Smooth muscle cell (in vitro differentiated cells): ENCODE data around the gene AMZ2. TPM values are rescaled to one million over a fixed set of nuclear protein-coding genes. Genes with fewer than 3 reads are reported as not detected.

Experiments
- DNase-seq: peaks from one replicate; lab custom pipeline; 2025; ENCODE audit not compliant: unreplicated experiment; lab: John Stamatoyannopoulos, UW
- H2AFZ ChIP-seq: fragments of 200-600 bp; sonication (generic); 2 replicates; pipeline ENCODE4 v1.6.0; 2016; ENCODE audit warnings: antibody characterized with exemption, low read depth, mild to moderate bottlenecking
- H3F3A ChIP-seq: fragments of 200-600 bp; sonication (generic); 2 replicates; pipeline ENCODE4 v1.6.0; 2017; ENCODE audit warnings: antibody characterized with exemption, low read depth
- H3K27ac ChIP-seq: fragments of 200-600 bp; sonication (generic); 2 replicates; pipeline ENCODE4 v1.5.1; 2016; ENCODE audit warnings: low read depth, mild to moderate bottlenecking
- H3K27me3 ChIP-seq: fragments of 200-600 bp; sonication (generic); 2 replicates; pipeline ENCODE4 v1.6.1; 2016; ENCODE audit warnings: low read depth, mild to moderate bottlenecking
- H3K36me3 ChIP-seq: fragments of 200-600 bp; sonication (generic); 2 replicates; pipeline ENCODE4 v1.5.1; 2016; ENCODE audit warnings: low read depth
- H3K4me1 ChIP-seq: fragments of 200-600 bp; sonication (generic); 2 replicates; pipeline ENCODE4 v1.5.1; 2016; ENCODE audit warnings: low read depth
- H3K4me2 ChIP-seq: fragments of 200-600 bp; sonication (generic); 2 replicates; pipeline ENCODE4 v1.6.0; 2016; ENCODE audit warnings: mild to moderate bottlenecking
- H3K4me3 ChIP-seq: fragments of 200-600 bp; sonication (generic); 2 replicates; pipeline ENCODE4 v1.5.1; 2016; ENCODE audit warnings: mild to moderate bottlenecking
- H3K79me2 ChIP-seq: fragments of 200-600 bp; sonication (generic); 2 replicates; pipeline ENCODE4 v1.6.0; 2016; ENCODE audit warnings: low read depth, mild to moderate bottlenecking
- H3K9ac ChIP-seq: fragments of 200-600 bp; sonication (generic); 2 replicates; pipeline ENCODE4 v1.6.0; 2016; ENCODE audit warnings: low read depth
- H3K9me3 ChIP-seq: fragments of 200-600 bp; sonication (generic); replicated peaks from 2 replicates; pipeline ENCODE4 v1.5.1; 2016; ENCODE audit warnings: low read depth
- H4K20me1 ChIP-seq: fragments of 200-600 bp; sonication (generic); 2 replicates; pipeline ENCODE4 v1.6.0; 2016; ENCODE audit warnings: low read depth
- WGBS: methylation state at CpG from one replicate; pipeline ENCODE4 v1.1.7; 2016; ENCODE audit warnings: low lambda C conversion rate; 5-methylcytosine and 5-hydroxymethylcytosine counted together
- polyA plus RNA-seq: library from polyadenylated mRNA; unstranded; fragments of >200 nt; fragmentation: Nextera tagmentation; extraction: Ambion mirVana; gene quantifications from 2 replicates; pipeline ENCODE4 v1.2.1, GENCODE V29; 2016
- total RNA-seq: library from RNA; depleted of rRNA; stranded (reverse); fragments of >200 nt; gene quantifications from 2 replicates; pipeline ENCODE4 v1.2.3, GENCODE V29; 2014
- TF ChIP-seq, protein P1 (sequence below): fragments of 200-600 bp; sonication (generic); IDR thresholded peaks from 2 replicates; pipeline ENCODE4 v1.5.1; 2017; ENCODE audit warnings: borderline replicate concordance, mild to moderate bottlenecking, antibody characterized with exemption; ENCODE audit not compliant: insufficient read depth, poor library complexity, severe bottlenecking

AMZ2 gene, protein sequence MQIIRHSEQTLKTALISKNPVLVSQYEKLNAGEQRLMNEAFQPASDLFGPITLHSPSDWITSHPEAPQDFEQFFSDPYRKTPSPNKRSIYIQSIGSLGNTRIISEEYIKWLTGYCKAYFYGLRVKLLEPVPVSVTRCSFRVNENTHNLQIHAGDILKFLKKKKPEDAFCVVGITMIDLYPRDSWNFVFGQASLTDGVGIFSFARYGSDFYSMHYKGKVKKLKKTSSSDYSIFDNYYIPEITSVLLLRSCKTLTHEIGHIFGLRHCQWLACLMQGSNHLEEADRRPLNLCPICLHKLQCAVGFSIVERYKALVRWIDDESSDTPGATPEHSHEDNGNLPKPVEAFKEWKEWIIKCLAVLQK
- total RNA-seq (66.3 and 89.7 TPM in 2 replicates), polyA plus RNA-seq (74.8 and 75.5 TPM in 2 replicates)

DNA sequence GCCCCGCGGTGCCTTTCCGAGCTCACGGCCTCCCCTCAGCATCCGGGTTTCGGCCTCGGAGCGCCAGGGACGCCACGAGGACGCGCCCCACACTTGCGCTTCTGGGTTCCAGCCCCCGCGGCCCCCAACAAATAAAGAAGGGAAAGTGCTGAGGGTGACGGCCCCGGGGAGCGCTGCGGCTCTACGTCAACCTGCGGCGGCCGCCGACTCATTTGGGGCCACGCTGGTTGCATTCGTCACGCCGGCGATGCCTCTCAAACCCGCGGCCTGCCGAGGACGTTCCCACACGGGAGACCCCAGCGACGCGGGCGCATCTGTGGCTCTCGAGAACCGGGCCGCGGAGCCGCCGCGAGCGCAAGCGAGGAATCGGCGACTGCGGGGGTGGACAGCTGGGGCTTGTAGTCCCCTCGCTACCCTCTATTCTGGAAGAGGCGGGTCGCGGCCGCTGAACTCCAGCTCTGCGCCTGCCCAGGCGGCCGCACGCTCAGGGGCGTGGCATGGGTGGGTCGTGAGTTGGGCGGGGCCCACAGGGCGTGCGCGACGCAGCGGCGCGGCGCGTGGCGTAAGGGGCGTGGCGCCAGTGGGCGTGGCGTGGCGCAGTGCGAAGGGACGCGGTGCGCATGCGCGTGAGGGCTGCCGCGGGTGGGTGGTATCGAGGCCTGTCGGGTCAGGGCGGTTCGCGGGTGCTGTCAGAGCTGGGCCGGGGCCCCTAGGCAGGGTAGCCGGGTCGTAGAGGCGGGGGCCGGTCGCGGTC lies at the start of gene AMZ2:
AMZ2 (plus strand) TSS at position 599 of the 754 bp plus-strand sequence. CDS start 2,145 bp downstream, outside the sequence.
- WGBS, result under 1% methylated on average over 90 of the region's 97 CpGs
- H3K27me3 ChIP-seq, result no peaks in the 10 kb centered on the region
- H3K27ac ChIP-seq, result peak within 1 kb of the TSS; percentile 87
- H3K36me3 ChIP-seq, result peaks cover 7% of the 10 kb centered on the region
- peak within 1 kb of the TSS; percentile 85 for H3K4me3 ChIP-seq
- H4K20me1 ChIP-seq, result no peaks in the 10 kb centered on the region
- peaks cover 6% of the 10 kb centered on the region for H3K4me1 ChIP-seq
- peaks cover 3% of the 10 kb centered on the region for H3F3A ChIP-seq
- peak within 1 kb of the TSS; percentile 84 for H3K9ac ChIP-seq
- peak within 1 kb of the TSS; percentile 96 for H3K4me2 ChIP-seq
- peak within 1 kb of the TSS; percentile 94 for H2AFZ ChIP-seq
- H3K9me3 ChIP-seq, result no peaks in the 10 kb centered on the region
- TF ChIP-seq, protein P1, sequence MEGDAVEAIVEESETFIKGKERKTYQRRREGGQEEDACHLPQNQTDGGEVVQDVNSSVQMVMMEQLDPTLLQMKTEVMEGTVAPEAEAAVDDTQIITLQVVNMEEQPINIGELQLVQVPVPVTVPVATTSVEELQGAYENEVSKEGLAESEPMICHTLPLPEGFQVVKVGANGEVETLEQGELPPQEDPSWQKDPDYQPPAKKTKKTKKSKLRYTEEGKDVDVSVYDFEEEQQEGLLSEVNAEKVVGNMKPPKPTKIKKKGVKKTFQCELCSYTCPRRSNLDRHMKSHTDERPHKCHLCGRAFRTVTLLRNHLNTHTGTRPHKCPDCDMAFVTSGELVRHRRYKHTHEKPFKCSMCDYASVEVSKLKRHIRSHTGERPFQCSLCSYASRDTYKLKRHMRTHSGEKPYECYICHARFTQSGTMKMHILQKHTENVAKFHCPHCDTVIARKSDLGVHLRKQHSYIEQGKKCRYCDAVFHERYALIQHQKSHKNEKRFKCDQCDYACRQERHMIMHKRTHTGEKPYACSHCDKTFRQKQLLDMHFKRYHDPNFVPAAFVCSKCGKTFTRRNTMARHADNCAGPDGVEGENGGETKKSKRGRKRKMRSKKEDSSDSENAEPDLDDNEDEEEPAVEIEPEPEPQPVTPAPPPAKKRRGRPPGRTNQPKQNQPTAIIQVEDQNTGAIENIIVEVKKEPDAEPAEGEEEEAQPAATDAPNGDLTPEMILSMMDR, result no peak
- peak; percentile 94 for DNase-seq
- peaks cover 10% of the 10 kb centered on the region for H3K79me2 ChIP-seq

DNA sequence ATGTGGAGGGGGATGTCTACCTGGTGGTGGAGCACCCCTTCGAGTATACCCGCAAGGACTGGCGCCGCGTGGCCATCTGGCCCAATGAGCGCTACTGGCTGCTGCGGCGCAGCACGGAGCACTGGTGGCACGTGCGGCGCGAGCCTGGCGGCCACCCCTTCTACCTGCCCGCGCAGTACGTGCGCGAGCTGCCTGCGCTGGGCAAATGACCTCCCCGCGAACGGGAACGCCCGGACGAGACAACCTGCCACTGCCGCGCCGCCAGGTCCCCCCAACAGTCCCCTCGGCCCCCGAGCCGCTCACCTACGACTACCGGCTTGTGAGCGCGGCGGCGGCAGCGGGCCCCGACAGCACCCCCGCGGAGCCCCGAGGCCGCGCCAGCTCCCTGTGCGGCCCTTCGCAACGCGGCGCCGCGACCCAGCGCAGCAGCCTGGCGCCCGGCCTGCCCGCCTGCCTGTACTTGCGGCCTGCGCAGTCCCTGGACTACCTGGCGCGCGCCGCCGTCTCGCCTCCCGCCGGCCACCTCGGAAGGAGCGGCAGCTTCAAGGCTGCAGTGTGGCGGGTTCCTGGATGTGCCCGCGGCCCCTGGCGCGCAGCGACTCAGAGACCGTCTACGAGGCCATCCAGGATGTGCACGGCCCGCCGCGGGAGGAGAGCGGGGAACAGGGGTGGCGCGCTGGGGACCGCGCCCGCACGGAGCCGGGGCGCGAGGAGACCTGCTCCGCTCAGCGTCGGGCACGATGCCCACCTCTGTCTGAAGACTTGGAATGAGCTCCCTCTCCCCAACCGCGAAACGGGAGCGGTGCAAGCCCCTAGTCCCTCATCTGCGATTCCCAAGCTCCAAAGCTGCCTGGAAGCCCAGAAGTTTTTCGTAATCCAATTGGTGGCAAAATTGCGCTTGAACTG lies 48.7 kb upstream of the AMZ2 start:
- TF ChIP-seq, protein P1, result no peak
- Histone ChIP-seq H4K20me1 (no peaks in the 10 kb centered on the region), H2AFZ (no peak overlapping the region), H3K27ac (no peak overlapping the region), H3K36me3 (no peaks in the 10 kb centered on the region), H3K4me2 (peak overlapping the region; percentile 48), H3K4me3 (no peak overlapping the region), H3K79me2 (no peaks in the 10 kb centered on the region), H3F3A (peaks cover 7% of the 10 kb centered on the region), H3K9me3 (no peaks in the 10 kb centered on the region), H3K9ac (no peak overlapping the region), H3K4me1 (peaks cover 15% of the 10 kb centered on the region), H3K27me3 (peaks cover 82% of the 10 kb centered on the region)
- DNase-seq, result no peak
- WGBS, result 4% methylated on average over 89 of the region's 101 CpGs

DNA sequence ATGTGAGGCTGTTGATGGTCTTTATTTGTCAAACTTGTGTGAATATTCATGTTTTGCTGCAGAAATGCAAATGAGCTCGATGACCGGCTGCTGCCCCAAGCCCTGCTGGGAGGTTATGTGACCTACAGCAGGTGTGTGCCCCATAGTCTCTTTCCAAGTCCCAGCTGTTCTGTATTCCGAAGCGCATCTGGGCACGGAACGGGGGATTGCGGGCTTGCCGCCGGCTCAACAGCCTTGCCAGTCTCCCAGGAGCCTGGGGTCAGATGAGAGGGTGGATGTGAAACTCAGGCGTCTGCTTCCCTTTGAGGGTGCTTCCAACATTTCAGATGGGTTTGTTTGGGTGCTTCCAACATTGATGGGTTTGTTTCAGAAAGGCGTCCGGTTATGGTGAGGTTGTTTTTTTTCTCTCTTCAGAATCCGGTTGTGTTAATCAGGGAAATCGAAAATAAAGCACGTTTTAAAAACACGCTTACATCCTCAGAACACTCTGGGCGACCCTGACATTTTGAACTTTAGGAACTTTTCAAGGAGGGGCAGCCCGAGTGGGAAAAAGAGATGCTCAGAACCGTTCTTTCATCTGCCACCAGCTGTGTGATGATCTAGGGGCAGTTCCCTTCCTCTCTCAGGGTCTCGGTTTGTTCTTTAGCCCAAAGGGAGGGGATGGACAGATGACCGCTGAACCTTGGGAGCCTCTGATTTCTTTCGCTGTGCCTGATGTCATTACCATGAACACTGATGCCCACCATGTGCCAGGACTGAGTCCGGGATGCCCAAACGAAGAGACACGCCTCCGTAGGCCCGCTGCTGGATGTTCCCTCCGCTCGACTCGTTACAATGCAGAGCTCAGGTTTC lies 47.8 kb upstream of the AMZ2 start:
- Histone ChIP-seq H4K20me1 (no peaks in the 10 kb centered on the region), H3K4me3 (peak overlapping the region; percentile 29), H3K4me2 (peak overlapping the region; percentile 64), H3K27me3 (peaks cover 73% of the 10 kb centered on the region), H3K4me1 (peaks cover 15% of the 10 kb centered on the region), H3K79me2 (no peaks in the 10 kb centered on the region), H3F3A (peaks cover 7% of the 10 kb centered on the region), H3K27ac (no peak overlapping the region), H3K36me3 (no peaks in the 10 kb centered on the region), H2AFZ (no peak overlapping the region), H3K9me3 (no peaks in the 10 kb centered on the region), H3K9ac (no peak overlapping the region)
- no peak for DNase-seq
- WGBS, result 12% methylated on average over 30 of the region's 30 CpGs
- TF ChIP-seq, protein P1, result no peak
